ENCODE results near the gene PPIP5K2.

DNA sequence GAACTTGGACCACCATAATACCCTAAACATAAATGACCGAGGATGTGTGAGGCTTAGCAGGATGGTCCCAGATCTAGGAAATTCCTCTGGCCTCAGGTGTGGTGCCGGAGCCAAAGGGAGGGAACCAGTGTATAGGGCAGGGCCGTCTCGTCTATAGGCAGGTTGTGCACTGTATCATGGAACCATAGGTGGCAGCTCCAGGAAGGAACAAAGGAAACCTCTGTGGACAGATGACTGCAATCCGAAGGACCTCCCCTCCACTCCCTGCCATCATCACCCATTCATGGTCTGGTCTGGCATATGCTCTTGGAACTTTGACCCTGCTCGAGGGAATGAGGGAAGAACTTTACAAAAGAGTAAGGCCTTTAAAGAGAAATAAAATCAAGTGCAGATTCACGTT lies 135.6 kb downstream of the PPIP5K2 start:
- TF ChIP-seq, protein P1, sequence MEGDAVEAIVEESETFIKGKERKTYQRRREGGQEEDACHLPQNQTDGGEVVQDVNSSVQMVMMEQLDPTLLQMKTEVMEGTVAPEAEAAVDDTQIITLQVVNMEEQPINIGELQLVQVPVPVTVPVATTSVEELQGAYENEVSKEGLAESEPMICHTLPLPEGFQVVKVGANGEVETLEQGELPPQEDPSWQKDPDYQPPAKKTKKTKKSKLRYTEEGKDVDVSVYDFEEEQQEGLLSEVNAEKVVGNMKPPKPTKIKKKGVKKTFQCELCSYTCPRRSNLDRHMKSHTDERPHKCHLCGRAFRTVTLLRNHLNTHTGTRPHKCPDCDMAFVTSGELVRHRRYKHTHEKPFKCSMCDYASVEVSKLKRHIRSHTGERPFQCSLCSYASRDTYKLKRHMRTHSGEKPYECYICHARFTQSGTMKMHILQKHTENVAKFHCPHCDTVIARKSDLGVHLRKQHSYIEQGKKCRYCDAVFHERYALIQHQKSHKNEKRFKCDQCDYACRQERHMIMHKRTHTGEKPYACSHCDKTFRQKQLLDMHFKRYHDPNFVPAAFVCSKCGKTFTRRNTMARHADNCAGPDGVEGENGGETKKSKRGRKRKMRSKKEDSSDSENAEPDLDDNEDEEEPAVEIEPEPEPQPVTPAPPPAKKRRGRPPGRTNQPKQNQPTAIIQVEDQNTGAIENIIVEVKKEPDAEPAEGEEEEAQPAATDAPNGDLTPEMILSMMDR (IDR thresholded peaks at IDR 0.05) = no peak
- no peak for TF ChIP-seq POLR2A (IDR thresholded peaks at IDR 0.05)

Measured in testis (tissue), 2 donors.